HuH-7.5 (cell line): ENCODE data around the gene ERAL1.
"Not testable (repeated sequence)": the region's sequence is repeated elsewhere in the genome, so short reads cannot be mapped to it uniquely, and the experiment has no call there.

Source experiments
- DNase-seq: peaks from one replicate; pipeline ENCODE4 v3.0.0; 2011; ENCODE audit warnings: low spot score

ERAL1 gene

GRCh38 chr17:28853295-28853694, 1.5 kb upstream of the ERAL1 start:
- no peak for DNase-seq

- no peak for DNase-seq
These were observed 492 bp downstream of the ERAL1 start for GRCh38 chr17:28855336-28855679.

- no peak for DNase-seq
These were observed 1.3 kb downstream of the ERAL1 start for GRCh38 chr17:28856028-28856574.

- no peak for DNase-seq
These were observed 3.3 kb downstream of the ERAL1 start for GRCh38 chr17:28857905-28858800.

GRCh38 chr17:28858801-28859355, 4.1 kb downstream of the ERAL1 start:
- no peak for DNase-seq

- no peak for DNase-seq
These were observed 5.6 kb downstream of the ERAL1 start for GRCh38 chr17:28860363-28860808.

- no peak for DNase-seq
These were observed 6.8 kb downstream of the ERAL1 start for GRCh38 chr17:28861393-28862203.

- no peak for DNase-seq
These were observed 7.7 kb downstream of the ERAL1 start for GRCh38 chr17:28862561-28862960.

GRCh38 chr17:28863953-28864352, 9.1 kb downstream of the ERAL1 start:
- no peak for DNase-seq

GRCh38 chr17:28864991-28865849, 10.4 kb downstream of the ERAL1 start:
- DNase-seq: no peak

GRCh38 chr17:28865946-28866752, 11.3 kb downstream of the ERAL1 start:
- no peak for DNase-seq

- DNase-seq: no peak
These were observed 12.5 kb downstream of the ERAL1 start for GRCh38 chr17:28867276-28867675.

- DNase-seq: no peak
These were observed 16.3 kb downstream of the ERAL1 start for GRCh38 chr17:28871056-28871579.

GRCh38 chr17:28873839-28874238, 19.0 kb downstream of the ERAL1 start:
- no peak for DNase-seq

GRCh38 chr17:28874750-28875149, 19.9 kb downstream of the ERAL1 start:
- no peak for DNase-seq

- no peak for DNase-seq
These were observed 21.2 kb downstream of the ERAL1 start for GRCh38 chr17:28875848-28876550.

GRCh38 chr17:28877150-28877711, 22.4 kb downstream of the ERAL1 start:
- DNase-seq: not testable (repeated sequence)

GRCh38 chr17:28878158-28878910, 23.5 kb downstream of the ERAL1 start:
- no peak for DNase-seq

GRCh38 chr17:28878981-28879380, 24.2 kb downstream of the ERAL1 start:
- peak; percentile 79 for DNase-seq
